Activated CD8-positive, alpha-beta memory T cell treated with anti-CD3 and anti-CD28 coated beads for 1 hour (primary cell): ENCODE measurements around the gene ARRDC3.
A peak's percentile ranks its signal among the peaks of the same experiment; 100 is the strongest.
"Not testable (repeated sequence)": the region's sequence is repeated elsewhere in the genome, so short reads cannot be mapped to it uniquely, and the experiment has no call there.

Experiments
- DNase-seq, 2 donors: peaks; one replicate each; pipeline ENCODE4 v3.0.0-alpha.2; 2020; ENCODE audit warnings: low read depth in 1 of 2; ENCODE audit errors: extremely low read depth in 1 of 2

The ARRDC3 gene

DNA sequence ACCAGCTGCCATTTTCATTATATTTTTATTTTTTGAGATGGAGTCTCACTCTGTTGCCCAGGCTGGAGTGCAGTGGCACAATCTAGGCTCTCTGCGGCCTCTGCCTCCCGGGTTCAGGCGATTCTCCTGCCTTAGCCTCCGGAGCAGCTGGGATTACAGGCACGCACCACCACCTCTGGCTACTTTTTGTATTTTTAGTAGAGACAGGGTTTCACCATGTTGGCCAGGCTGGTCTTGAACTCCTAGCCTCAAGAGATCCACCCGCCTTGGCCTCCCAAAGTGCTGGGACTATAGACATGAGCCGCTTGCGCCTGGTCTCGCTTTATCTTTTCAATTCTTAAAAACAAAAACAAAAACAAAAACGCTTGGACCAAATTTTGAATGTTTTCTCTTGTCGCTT, 2.5 kb upstream of the ARRDC3 start:
- DNase-seq, result not testable (repeated sequence)

DNA sequence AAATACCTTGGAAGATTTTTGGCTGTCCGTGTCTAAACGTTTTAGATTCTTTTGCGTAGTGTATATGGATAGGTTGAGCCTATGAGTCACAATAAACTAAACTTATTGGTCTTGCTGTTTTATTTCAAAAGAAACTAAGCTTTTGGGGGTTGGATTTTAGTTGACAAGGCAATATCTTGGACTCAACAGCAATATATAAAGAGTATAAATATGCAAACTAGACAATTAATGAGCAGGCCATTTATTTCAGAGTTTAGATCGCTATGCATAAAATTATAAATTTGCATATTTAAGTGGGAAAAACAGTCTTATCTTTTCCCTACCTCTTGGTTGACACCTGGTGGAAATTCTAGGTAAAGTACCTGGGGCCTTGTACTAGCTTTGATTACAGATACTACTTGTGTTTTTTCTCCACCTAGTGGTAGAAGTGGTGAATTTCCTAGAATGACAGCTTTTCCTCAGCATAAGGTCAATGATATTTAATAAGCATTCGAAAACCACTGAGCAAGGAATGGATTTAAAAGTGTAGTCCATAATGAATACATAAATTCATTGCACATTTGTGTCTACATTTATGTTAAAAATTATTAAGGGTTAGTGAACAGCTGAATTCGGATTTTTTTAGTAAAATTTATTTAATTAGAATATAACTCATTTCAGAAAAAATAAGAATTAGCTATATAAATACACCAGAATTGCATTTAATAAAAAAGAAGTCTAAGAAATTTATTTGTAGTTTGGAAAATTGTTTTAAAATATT, 1.7 kb upstream of the ARRDC3 start:
- no peak for DNase-seq

GRCh38 chr5:91383956-91384300, 811 bp upstream of the ARRDC3 start:
- no peak for DNase-seq

DNA sequence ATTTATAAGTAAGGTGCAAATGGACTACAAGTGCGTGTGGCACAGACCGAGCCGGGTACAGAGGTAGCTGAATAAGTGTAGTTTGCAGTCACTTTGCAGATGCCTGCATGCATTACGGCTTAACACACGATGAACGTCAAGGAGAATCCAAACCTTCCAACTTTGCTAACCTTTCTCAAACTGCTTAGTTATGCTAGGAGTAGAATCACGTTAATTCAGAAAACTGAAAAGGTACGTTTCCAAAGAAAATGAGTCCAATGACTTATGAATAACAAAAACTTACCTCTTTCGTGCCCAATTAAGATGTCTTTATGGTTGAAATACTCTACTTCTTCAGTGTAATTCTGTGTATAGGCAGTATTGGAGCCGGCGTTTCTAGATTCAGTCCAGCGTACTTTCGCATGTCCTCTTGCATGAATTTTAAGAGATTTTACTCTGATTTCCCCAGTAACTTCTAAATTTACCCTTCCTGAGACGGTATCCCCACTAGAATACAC, 539 bp downstream of the ARRDC3 start:
- no peak for DNase-seq

- peak in 1 of 2 donors; percentile 48 for DNase-seq
These were observed 1.2 kb downstream of the ARRDC3 start for GRCh38 chr5:91381774-91382359.

DNA sequence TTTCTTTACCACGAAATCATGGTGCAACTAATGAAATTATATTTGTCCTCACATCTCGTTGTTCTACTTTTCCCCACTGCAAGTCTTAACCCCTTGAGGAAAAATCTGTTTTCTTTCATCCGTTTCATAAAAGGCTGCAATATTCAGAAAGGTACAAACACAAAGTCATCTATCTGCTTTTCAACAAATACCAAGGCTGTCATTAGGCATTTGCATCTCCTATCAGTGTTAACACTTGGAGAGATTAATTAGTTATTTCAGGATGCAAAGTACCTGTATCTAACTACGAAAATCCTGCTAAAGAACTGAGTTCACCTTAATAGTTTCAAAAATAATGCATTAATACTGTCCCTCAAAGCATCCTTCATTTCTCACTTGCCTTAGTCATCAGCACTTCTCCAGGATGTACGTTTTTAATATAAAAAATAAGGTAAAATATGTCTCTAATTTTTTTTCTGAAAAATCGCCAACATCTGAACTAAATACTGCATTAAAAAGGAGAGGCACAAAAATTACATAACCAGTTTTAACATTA, 1.8 kb downstream of the ARRDC3 start:
- DNase-seq, result no peak

DNA sequence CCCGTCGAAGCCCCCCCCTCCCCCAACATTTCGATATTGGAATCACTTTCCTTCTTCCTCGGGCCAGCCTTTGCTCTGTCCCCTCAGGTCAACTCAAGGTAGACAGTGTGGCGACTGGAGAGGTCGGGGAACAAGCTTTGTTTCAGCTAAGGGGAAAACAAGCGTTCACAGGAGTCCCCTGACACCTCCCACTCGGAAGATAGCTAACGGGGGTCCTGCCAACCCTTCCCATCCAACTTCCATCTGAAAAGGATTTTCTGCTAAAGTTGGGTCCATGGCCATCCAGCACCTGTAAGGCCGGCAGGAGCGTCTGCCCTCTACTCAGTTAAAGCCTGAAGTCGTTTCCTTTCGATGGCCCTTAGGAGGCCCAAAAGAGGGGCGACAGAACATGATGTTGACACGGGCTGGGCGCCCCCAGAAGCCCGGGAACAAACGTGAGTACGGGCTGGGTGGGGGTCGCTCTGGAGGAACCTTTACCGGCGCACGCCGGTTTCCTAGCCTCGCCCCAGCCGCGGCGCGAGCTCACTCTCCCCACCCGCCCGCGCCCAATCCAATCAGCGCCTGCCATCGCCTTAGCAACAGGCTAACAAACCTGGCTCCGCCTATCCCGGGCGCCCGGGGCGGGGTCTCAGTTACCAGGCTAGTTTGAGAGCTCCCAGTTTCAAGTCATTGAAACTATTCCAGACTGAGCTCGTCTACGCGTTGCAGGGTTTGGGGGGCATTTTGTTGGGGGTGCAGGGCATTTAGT, 2.5 kb downstream of the ARRDC3 start:
- DNase-seq, result peak; percentile 92 to 96

GRCh38 chr5:91379914-91380490, 3.1 kb downstream of the ARRDC3 start:
- DNase-seq, result peak; percentile 72 to 94

DNA sequence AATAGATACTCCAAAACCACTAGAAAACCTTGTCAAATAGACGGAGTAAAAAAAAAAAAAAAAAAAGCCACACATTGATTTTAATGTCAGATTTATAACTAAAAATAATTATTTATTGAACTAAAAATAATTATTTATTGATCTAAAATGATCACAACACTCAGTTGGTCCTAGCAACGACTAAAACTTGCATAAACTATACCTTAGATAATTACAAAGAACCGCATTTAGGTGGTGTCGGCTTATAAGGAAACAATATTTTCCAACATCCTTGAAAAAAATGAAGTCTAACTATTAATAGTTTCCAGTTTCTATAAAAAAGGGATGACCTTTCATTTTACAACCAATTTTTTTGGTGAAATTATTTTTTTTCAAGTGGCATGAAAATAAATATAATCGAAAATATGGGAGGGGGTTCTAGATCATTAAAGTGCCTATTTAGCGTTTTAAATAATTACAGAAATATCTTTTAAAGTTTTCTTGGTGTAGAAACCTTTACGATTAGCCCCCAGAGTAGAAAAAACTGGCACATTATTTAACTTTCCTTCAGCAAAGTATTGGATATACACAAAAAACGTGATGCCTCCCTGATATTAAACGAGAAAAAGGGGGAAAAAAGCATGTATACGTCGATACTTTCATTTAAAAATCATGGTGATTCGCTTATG, 3.7 kb downstream of the ARRDC3 start:
- no peak for DNase-seq

- DNase-seq, result no peak
These were observed 4.3 kb downstream of the ARRDC3 start for GRCh38 chr5:91378752-91379211.

DNA sequence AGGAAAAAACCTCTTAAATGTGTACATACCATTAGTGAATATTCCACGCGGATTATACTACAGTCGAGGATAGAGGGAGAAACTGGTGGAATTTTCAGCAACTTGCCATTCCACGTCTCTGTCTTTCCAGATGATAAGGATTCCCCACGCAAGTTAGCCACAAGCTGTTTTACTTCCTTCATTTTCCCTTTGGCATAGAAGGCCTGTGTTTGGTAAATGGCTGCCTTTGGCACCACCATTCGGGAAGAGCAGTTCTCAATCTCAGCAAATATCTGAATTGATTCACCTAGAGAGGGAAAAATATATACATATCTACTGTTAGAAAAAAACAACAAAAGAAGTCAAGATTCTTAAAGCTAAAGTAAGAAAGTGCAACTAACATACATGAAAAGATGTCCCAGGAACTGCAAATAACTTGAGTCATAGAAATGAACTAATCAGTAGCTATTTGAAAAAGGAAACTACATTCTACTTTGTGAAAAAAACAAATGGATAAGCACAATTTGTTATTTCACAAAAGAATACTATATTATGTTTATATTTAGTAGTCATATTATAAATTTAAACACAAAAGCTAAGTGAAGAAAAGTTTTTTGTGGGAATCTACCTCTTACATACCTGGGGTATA, 8.1 kb downstream of the ARRDC3 start:
- no peak for DNase-seq

DNA sequence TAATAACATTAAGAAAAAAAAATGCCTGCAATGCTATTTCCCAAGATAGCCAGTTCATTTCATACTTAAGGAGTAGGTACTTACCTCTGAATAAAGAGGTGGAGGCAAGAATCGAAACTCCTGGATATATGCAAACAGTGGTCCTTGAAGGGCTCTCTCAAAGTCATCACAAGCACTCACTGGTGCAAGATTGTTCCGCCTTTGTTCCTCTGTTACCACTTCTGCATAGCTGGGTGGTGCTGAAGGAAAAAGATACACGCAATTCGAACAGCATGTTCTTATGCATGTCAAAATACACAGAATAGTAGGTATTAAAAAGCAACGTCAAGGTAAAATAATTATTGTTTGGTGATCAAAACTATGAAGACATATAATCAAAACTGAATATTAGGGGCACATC, 9.5 kb downstream of the ARRDC3 start:
- DNase-seq, result no peak

GRCh38 chr5:91373006-91373405, 10.1 kb downstream of the ARRDC3 start:
- DNase-seq, result no peak

DNA sequence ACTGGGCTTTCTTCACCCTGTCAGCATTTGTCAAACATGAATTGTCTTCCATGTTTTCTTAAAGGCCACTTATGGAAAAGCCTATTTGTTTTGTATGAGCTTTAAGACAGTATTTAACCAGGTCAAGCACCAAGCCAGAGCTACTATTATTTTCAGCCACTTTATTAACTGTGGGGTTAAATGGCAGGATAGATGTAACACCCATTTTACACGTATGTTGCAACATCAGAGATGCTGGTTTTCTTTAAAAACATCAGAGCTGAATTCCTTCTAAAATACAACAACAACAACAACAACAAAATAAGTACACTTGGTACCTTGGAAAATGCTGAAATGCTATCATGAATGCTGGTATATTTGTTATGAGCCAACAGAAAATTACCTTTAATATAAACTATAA, 13.6 kb downstream of the ARRDC3 start:
- DNase-seq, result no peak

DNA sequence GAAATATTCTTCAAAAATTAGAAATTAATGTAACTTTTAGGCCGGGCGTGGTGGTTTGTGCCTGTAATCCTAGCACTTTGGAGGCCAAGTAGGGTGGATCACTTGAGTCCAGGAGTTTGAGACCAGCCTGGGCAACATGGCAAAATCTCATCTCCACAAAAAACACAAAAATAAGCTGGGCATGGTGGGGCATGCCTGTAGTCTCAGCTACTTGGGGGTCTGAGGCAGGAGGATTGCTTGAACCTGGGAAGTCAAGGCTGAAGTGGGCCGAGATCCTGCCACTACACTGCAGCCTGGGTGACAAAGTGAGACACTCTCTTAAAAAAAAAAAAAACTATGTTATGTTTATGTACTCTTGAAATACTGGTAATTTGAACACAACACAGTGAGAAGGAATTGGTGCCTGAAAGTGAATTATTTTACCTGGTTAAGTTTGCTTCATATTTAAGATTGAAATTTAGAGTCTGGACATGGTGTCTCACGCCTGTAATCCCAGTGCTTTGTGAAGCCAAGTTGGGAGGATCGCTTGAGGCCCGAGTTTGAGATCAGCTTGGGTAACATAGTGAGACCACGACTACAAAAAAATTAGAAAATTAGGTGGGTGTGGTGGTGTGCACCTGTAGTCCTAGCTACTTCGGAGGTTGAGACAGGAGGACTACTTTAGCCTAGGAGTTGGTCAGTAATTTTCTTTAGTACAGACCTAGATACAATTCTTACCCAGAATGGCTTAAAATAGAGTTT, 15.0 kb downstream of the ARRDC3 start:
- no peak for DNase-seq

- no peak for DNase-seq
These were observed 15.8 kb downstream of the ARRDC3 start for GRCh38 chr5:91367344-91367743.

- no peak for DNase-seq
These were observed 16.6 kb downstream of the ARRDC3 start for GRCh38 chr5:91366551-91366950.

- no peak for DNase-seq
These were observed 17.6 kb downstream of the ARRDC3 start for GRCh38 chr5:91365498-91365897.

DNA sequence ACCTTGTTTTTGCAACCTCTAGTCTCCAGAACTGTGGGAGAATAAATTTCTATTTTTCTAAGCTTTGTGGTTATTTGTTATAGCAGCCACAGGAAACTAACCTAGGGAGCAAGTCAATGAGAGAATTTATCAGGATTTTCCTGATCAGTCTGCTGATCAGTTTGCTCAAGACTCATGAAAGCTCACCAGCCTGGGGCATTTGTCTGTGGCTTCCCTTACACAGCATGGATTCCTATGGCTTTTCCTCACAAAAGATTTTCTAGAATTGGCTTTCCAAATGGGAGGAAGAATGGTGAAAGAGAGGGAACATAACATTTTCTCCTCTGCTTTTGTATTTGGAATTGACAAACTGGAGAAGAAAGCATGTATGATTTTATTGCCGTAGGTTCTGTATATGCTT, 20.2 kb downstream of the ARRDC3 start:
- no peak for DNase-seq

DNA sequence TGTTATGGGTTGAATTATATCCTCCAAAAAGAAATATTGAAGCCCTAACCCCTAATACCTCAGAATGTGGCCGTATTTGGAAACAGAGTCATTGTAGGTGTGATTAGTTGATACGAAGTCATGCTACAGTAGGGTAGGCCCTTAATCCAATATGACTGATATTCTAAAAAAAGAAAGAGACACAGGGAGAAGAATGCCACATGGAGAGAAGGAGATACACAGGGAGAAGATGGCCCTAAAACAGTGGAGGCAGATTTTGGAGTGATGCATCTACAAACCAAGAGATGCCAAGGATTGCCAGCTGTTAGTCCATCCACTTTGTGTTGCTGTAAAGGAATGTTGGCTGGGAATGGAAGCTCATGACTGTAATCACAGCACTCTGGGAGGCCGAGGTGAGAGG, 21.3 kb downstream of the ARRDC3 start:
- no peak for DNase-seq
